Panc1 (cell line): ENCODE results near the gene MXRA8.
A peak's percentile ranks its signal among the peaks of the same experiment; 100 is the strongest.

ENCODE experiments used
- POLR2AphosphoS5 ChIP-seq: IDR thresholded peaks from 2 replicates; pipeline ENCODE4 v1.6.1; 2012; ENCODE audit warnings: mild to moderate bottlenecking, low read depth, low read length, moderate library complexity
- SIN3A ChIP-seq: IDR thresholded peaks from 2 replicates; pipeline ENCODE4 v1.6.1; 2012; ENCODE audit warnings: low read depth, mild to moderate bottlenecking, low read length, moderate library complexity, borderline replicate concordance; ENCODE audit not compliant: insufficient read depth
- TF ChIP-seq, protein P1 (sequence below): fragments of 450-650 bp; IDR thresholded peaks from 2 replicates; pipeline ENCODE4 v1.5.1; 2017; ENCODE audit warnings: mild to moderate bottlenecking
- TF ChIP-seq, protein P2 (sequence below), 2 experiments: IDR thresholded peaks; 2 replicates each; pipeline ENCODE4 v1.6.1; 2011 to 2012; ENCODE audit warnings: low read depth in 2 of 2, control low read depth in 1 of 2, low read length in 1 of 2, mild to moderate bottlenecking in 1 of 2, moderate library complexity in 1 of 2; ENCODE audit not compliant: insufficient read depth in 1 of 2

DNA sequence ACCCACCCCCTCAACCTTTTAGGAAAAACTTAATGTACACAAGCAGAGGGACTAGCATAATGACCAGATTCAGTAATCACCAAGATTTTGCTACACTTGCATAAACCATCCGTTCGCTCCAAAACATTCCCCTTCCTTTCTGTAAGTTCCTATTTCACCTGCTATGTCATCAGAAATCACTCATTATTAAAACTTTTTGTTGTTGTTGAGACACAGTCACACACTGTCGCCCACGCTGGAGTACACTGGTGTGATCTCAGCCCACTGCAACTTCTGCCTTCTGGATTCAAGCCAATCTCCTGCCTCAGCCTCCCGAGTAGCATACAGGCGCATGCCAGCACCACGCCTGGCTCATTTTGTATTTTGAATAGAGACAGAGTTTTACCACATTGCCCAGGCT lies 45.3 kb upstream of the MXRA8 start:
- TF ChIP-seq, protein P1, sequence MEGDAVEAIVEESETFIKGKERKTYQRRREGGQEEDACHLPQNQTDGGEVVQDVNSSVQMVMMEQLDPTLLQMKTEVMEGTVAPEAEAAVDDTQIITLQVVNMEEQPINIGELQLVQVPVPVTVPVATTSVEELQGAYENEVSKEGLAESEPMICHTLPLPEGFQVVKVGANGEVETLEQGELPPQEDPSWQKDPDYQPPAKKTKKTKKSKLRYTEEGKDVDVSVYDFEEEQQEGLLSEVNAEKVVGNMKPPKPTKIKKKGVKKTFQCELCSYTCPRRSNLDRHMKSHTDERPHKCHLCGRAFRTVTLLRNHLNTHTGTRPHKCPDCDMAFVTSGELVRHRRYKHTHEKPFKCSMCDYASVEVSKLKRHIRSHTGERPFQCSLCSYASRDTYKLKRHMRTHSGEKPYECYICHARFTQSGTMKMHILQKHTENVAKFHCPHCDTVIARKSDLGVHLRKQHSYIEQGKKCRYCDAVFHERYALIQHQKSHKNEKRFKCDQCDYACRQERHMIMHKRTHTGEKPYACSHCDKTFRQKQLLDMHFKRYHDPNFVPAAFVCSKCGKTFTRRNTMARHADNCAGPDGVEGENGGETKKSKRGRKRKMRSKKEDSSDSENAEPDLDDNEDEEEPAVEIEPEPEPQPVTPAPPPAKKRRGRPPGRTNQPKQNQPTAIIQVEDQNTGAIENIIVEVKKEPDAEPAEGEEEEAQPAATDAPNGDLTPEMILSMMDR = no peak
- TF ChIP-seq SIN3A (no peak), POLR2AphosphoS5 (0 out of 2 replicates have a peak, but pooled peaks have one; percentile 29)
- TF ChIP-seq, protein P2, sequence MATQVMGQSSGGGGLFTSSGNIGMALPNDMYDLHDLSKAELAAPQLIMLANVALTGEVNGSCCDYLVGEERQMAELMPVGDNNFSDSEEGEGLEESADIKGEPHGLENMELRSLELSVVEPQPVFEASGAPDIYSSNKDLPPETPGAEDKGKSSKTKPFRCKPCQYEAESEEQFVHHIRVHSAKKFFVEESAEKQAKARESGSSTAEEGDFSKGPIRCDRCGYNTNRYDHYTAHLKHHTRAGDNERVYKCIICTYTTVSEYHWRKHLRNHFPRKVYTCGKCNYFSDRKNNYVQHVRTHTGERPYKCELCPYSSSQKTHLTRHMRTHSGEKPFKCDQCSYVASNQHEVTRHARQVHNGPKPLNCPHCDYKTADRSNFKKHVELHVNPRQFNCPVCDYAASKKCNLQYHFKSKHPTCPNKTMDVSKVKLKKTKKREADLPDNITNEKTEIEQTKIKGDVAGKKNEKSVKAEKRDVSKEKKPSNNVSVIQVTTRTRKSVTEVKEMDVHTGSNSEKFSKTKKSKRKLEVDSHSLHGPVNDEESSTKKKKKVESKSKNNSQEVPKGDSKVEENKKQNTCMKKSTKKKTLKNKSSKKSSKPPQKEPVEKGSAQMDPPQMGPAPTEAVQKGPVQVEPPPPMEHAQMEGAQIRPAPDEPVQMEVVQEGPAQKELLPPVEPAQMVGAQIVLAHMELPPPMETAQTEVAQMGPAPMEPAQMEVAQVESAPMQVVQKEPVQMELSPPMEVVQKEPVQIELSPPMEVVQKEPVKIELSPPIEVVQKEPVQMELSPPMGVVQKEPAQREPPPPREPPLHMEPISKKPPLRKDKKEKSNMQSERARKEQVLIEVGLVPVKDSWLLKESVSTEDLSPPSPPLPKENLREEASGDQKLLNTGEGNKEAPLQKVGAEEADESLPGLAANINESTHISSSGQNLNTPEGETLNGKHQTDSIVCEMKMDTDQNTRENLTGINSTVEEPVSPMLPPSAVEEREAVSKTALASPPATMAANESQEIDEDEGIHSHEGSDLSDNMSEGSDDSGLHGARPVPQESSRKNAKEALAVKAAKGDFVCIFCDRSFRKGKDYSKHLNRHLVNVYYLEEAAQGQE (IDR thresholded peaks at IDR 0.05; ENCODE audit: insufficient read depth in 1 of 2, low read depth in 2 of 2, low read length in 1 of 2) = no peak
